Osteocyte (in vitro differentiated cells): ENCODE results near the gene MON2. TPM values are rescaled to one million over a fixed set of nuclear protein-coding genes. Genes with fewer than 3 reads are reported as not detected.

Experiments
- DNase-seq: peaks from one replicate; pipeline ENCODE4 v3.0.0; 2021; ENCODE audit warnings: mixed read lengths; ENCODE audit not compliant: unreplicated experiment; ENCODE audit errors: extremely low spot score
- H3K27ac Mint-ChIP-seq: one replicate; pipeline ENCODE4 v1.8.0; 2021; ENCODE audit warnings: mild to moderate bottlenecking, mixed read lengths; ENCODE audit not compliant: unreplicated experiment
- H3K27me3 Mint-ChIP-seq: one replicate; pipeline ENCODE4 v1.8.0; 2021; ENCODE audit warnings: mixed read lengths; ENCODE audit not compliant: unreplicated experiment
- H3K36me3 Mint-ChIP-seq: one replicate; pipeline ENCODE4 v1.8.0; 2021; ENCODE audit warnings: mixed read lengths; ENCODE audit not compliant: unreplicated experiment
- H3K4me1 Mint-ChIP-seq: one replicate; pipeline ENCODE4 v1.8.0; 2021; ENCODE audit warnings: mixed read lengths; ENCODE audit not compliant: unreplicated experiment
- H3K4me3 Mint-ChIP-seq: one replicate; pipeline ENCODE4 v1.8.0; 2021; ENCODE audit warnings: mild to moderate bottlenecking, moderate library complexity, mixed read lengths; ENCODE audit not compliant: unreplicated experiment
- H3K9me3 Mint-ChIP-seq: one replicate; pipeline ENCODE4 v1.8.0; 2021; ENCODE audit warnings: mixed read lengths; ENCODE audit not compliant: unreplicated experiment
- total RNA-seq: library from RNA; stranded (reverse); gene quantifications from 2 replicates; pipeline ENCODE4 v1.2.1, GENCODE V29; 2021
- TF ChIP-seq, protein P1 (sequence below): fragments of 200-600 bp; sonication (generic); IDR thresholded peaks from 2 replicates; pipeline ENCODE4 v1.5.0; 2021; ENCODE audit warnings: antibody characterized with exemption, mild to moderate bottlenecking, moderate library complexity

The MON2 gene
- total RNA-seq, 1 donor from 2014 or later: 53.4 TPM

DNA sequence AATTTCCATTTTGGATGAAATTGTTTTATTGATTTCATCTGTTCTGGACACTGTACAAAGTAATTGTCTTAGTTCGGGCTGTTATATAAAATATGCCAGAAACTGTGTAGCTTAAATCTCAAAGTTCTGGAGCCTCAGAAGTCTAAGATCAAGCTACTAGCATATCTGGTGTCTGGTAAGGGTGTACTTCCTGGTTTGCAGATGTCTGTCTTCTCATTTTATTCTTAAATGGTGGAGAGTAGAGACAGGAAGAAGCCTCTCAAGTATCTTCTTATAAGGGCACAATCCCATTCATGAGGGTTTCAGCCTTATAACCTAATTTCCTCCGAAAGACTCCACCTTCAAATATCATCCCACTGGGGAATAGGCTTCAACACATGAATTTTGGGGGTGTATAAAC, 51.3 kb downstream of the MON2 start:
- TF ChIP-seq, protein P1, sequence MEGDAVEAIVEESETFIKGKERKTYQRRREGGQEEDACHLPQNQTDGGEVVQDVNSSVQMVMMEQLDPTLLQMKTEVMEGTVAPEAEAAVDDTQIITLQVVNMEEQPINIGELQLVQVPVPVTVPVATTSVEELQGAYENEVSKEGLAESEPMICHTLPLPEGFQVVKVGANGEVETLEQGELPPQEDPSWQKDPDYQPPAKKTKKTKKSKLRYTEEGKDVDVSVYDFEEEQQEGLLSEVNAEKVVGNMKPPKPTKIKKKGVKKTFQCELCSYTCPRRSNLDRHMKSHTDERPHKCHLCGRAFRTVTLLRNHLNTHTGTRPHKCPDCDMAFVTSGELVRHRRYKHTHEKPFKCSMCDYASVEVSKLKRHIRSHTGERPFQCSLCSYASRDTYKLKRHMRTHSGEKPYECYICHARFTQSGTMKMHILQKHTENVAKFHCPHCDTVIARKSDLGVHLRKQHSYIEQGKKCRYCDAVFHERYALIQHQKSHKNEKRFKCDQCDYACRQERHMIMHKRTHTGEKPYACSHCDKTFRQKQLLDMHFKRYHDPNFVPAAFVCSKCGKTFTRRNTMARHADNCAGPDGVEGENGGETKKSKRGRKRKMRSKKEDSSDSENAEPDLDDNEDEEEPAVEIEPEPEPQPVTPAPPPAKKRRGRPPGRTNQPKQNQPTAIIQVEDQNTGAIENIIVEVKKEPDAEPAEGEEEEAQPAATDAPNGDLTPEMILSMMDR: no peak
- H3K4me3 Mint-ChIP-seq: no peak overlapping the region
- peaks cover 27% of the 10 kb centered on the region for H3K36me3 Mint-ChIP-seq
- no peaks in the 10 kb centered on the region for H3K4me1 Mint-ChIP-seq
- no peak for DNase-seq
- H3K27me3 Mint-ChIP-seq: no peaks in the 10 kb centered on the region
- no peak overlapping the region for H3K27ac Mint-ChIP-seq
- H3K9me3 Mint-ChIP-seq: peaks cover 6% of the 10 kb centered on the region

DNA sequence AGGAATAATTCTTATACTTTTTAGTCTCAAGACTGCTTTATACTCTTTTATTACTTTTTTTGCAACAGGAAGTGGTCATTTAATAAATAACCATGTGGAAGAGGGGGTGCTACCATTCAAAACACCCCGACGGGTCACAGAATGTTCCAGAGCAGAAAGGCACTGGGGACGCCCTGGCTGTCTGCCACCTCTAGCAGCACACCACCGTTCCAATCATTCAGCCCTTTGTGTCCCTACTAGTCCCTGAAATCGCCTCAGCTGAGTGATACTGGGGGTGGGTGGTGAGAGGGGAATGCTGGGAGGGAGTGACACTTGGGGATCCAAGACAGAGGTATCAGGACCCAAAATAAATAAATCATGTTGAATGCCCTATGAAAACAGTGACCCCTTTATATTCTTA, 52.4 kb downstream of the MON2 start:
- peaks cover 4% of the 10 kb centered on the region for H3K9me3 Mint-ChIP-seq
- no peaks in the 10 kb centered on the region for H3K27me3 Mint-ChIP-seq
- no peak overlapping the region for H3K4me3 Mint-ChIP-seq
- no peak overlapping the region for H3K27ac Mint-ChIP-seq
- TF ChIP-seq, protein P1: no peak
- no peaks in the 10 kb centered on the region for H3K4me1 Mint-ChIP-seq
- no peak for DNase-seq
- peaks cover 23% of the 10 kb centered on the region for H3K36me3 Mint-ChIP-seq

DNA sequence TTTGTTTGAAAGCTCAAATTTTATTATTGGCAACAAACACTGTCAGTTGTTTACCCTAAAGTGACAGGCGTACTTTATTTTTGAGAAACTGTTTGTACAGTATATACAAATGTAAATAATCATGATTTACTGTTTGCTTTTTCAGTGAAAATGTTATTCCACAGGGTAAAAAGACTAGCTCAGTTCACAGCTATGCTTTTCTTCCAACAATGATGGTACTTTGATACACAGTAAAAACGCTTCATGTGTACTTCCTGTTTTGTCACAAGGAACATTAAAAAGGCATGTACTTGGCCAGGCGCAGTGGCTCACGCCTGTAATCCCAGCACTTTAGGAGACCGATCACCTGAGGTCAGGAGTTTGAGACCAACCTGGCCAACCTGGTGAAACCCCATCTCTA, 53.7 kb downstream of the MON2 start:
- DNase-seq: no peak
- Mint-ChIP-seq H3K27ac (no peak overlapping the region), H3K36me3 (peaks cover 18% of the 10 kb centered on the region), H3K27me3 (no peaks in the 10 kb centered on the region), H3K9me3 (no peaks in the 10 kb centered on the region), H3K4me3 (no peak overlapping the region), H3K4me1 (no peaks in the 10 kb centered on the region)
- TF ChIP-seq, protein P1: no peak

DNA sequence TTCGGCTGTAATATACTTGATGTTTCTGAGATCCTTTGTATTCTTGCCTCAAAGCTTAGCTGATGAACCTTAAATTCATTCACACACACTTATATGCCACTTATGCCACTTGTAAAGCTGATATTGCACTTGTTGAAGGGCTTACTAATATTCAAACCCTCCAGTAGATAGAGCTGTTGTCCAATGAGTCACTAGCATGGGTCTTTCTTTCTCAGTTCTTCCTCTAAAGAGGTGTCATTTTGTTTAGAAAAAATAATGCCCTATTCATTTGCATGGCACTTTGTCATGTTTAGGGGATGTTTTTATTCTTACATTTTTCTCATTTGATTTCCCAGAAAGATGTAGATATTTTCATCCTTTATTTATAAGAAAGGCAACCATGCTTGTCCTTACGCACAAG, 56.4 kb downstream of the MON2 start:
- TF ChIP-seq, protein P1: peak; percentile 14
- no peaks in the 10 kb centered on the region for H3K9me3 Mint-ChIP-seq
- H3K27ac Mint-ChIP-seq: no peak overlapping the region
- H3K36me3 Mint-ChIP-seq: peaks cover 23% of the 10 kb centered on the region
- H3K4me1 Mint-ChIP-seq: no peaks in the 10 kb centered on the region
- no peak for DNase-seq
- no peaks in the 10 kb centered on the region for H3K27me3 Mint-ChIP-seq
- no peak overlapping the region for H3K4me3 Mint-ChIP-seq

DNA sequence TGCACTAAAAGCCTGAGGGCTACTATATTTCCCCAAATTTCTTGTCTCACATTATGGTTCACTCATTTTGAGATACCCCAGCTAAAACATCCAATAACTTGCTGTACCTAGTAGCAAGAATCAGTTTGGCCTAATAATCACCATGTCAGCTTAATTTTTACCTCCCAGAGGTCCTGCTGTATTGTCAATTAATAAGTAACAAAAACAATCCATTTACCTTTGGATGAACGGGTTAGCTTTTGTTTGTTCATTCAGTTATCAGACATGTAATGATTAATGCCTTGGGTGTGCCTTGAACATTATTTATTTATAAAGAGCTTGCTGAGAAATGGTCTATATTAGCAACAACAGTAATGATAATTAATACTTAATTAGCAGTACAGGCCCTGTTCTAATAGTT, 57.0 kb downstream of the MON2 start:
- Mint-ChIP-seq H3K36me3 (peaks cover 25% of the 10 kb centered on the region), H3K9me3 (no peaks in the 10 kb centered on the region), H3K27me3 (no peaks in the 10 kb centered on the region), H3K4me3 (no peak overlapping the region), H3K4me1 (no peaks in the 10 kb centered on the region), H3K27ac (no peak overlapping the region)
- no peak for DNase-seq
- TF ChIP-seq, protein P1: no peak
